ENCODE results near the gene VAC14.

Gene VAC14

GRCh38 chr16:70697594-70698170 is 103.3 kb downstream of the VAC14 start:
- peak; percentile 22 for DNase-seq
- no peak overlapping the region for H2BK15ac ChIP-seq (replicated peaks; ENCODE audit: low read depth)
- H3K56ac ChIP-seq (ENCODE audit: low read length): no peak overlapping the region
- no peak overlapping the region for H3K23ac ChIP-seq (ENCODE audit: low read length)
- WGBS (ENCODE audit: extremely low coverage, insufficient coverage, low lambda C conversion rate): no CpG with 5 or more reads among the region's 14 CpGs
- H3K4me2 ChIP-seq (ENCODE audit: low read length): no peak overlapping the region
- no peak overlapping the region for H3K4ac ChIP-seq (ENCODE audit: low read depth, low read length)
- no peak overlapping the region for H2AK5ac ChIP-seq (ENCODE audit: low read length)
- H3K27ac ChIP-seq (ENCODE audit: low read depth, low read length): no peak overlapping the region
- no peaks in the 10 kb centered on the region for H3K27me3 ChIP-seq (ENCODE audit: insufficient read depth, low read length, poor library complexity)
- H4K5ac ChIP-seq (ENCODE audit: low read length): no peak overlapping the region
- no peaks in the 10 kb centered on the region for H3K79me1 ChIP-seq (ENCODE audit: low read length)
- no peak overlapping the region for H3K4me3 ChIP-seq (ENCODE audit: low read length)
- H3K36me3 ChIP-seq (ENCODE audit: control insufficient read depth, insufficient read depth, low read length): no peaks in the 10 kb centered on the region
- H4K8ac ChIP-seq (ENCODE audit: low read depth, low read length): no peak overlapping the region
- H3K4me1 ChIP-seq (ENCODE audit: control insufficient read depth, low read depth, low read length): peaks cover 6% of the 10 kb centered on the region
- no peak overlapping the region for H3K18ac ChIP-seq (ENCODE audit: low read length)
- H3K9ac ChIP-seq (ENCODE audit: low read length): no peak overlapping the region
- no peaks in the 10 kb centered on the region for H3K79me2 ChIP-seq (ENCODE audit: control insufficient read depth, insufficient read depth, low read length)
- H2BK5ac ChIP-seq (ENCODE audit: low read length): no peak overlapping the region
- H2BK120ac ChIP-seq (ENCODE audit: low read depth, low read length): no peak overlapping the region

- Histone ChIP-seq H2BK120ac (ENCODE audit: low read depth, low read length) (no peak overlapping the region), H3K4me3 (ENCODE audit: low read length) (no peak overlapping the region), H2AK5ac (ENCODE audit: low read length) (no peak overlapping the region), H3K18ac (ENCODE audit: low read length) (no peak overlapping the region), H3K23ac (ENCODE audit: low read length) (no peak overlapping the region), H4K8ac (ENCODE audit: low read depth, low read length) (no peak overlapping the region), H3K79me1 (ENCODE audit: low read length) (no peaks in the 10 kb centered on the region), H3K56ac (ENCODE audit: low read length) (no peak overlapping the region), H3K4me2 (ENCODE audit: low read length) (no peak overlapping the region), H3K9ac (ENCODE audit: low read length) (no peak overlapping the region), H3K36me3 (ENCODE audit: control insufficient read depth, insufficient read depth, low read length) (no peaks in the 10 kb centered on the region), H3K4ac (ENCODE audit: low read depth, low read length) (no peak overlapping the region), H3K27ac (ENCODE audit: low read depth, low read length) (no peak overlapping the region), H2BK5ac (ENCODE audit: low read length) (no peak overlapping the region), H3K79me2 (ENCODE audit: control insufficient read depth, insufficient read depth, low read length) (no peaks in the 10 kb centered on the region), H3K4me1 (ENCODE audit: control insufficient read depth, low read depth, low read length) (peaks cover 6% of the 10 kb centered on the region), H2BK15ac (replicated peaks; ENCODE audit: low read depth) (no peak overlapping the region), H3K27me3 (ENCODE audit: insufficient read depth, low read length, poor library complexity) (no peaks in the 10 kb centered on the region), H4K5ac (ENCODE audit: low read length) (no peak overlapping the region)
- no CpG with 5 or more reads among the region's 19 CpGs for WGBS (ENCODE audit: extremely low coverage, insufficient coverage, low lambda C conversion rate)
- peak; percentile 60 for DNase-seq
Measured at GRCh38 chr16:70696952-70697593, 103.9 kb downstream of the VAC14 start.

DNA sequence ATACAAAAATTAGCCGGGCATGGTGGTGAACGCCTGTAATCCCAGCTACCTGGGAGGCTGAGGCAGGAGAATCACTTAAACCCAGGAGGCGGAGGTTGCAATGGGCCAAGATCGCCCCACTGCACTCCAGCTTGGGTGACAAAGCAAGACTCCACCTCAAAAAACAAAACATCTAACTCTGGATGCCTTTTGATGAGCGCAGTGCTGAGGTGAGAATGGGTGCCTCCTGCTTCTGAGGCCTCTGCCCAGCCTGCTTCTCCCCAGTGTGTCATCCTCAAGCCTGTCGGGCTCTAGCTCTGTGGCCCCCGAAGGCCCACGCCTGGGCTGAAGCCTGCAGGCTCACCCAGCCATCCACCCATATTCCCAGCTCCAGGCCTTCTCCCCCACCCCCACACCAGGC is 104.6 kb downstream of the VAC14 start:
- no peak overlapping the region for H2AK5ac ChIP-seq (ENCODE audit: low read length)
- H3K36me3 ChIP-seq (ENCODE audit: control insufficient read depth, insufficient read depth, low read length): no peaks in the 10 kb centered on the region
- H3K4me3 ChIP-seq (ENCODE audit: low read length): no peak overlapping the region
- no peaks in the 10 kb centered on the region for H3K79me2 ChIP-seq (ENCODE audit: control insufficient read depth, insufficient read depth, low read length)
- H4K5ac ChIP-seq (ENCODE audit: low read length): no peak overlapping the region
- no peak overlapping the region for H3K9ac ChIP-seq (ENCODE audit: low read length)
- H3K79me1 ChIP-seq (ENCODE audit: low read length): no peaks in the 10 kb centered on the region
- no peak overlapping the region for H3K4ac ChIP-seq (ENCODE audit: low read depth, low read length)
- no peak overlapping the region for H2BK5ac ChIP-seq (ENCODE audit: low read length)
- no peak overlapping the region for H2BK15ac ChIP-seq (replicated peaks; ENCODE audit: low read depth)
- H3K56ac ChIP-seq (ENCODE audit: low read length): no peak overlapping the region
- WGBS (ENCODE audit: extremely low coverage, insufficient coverage, low lambda C conversion rate): no CpG with 5 or more reads among the region's 8 CpGs
- no peak overlapping the region for H3K27ac ChIP-seq (ENCODE audit: low read depth, low read length)
- no peak overlapping the region for H2BK120ac ChIP-seq (ENCODE audit: low read depth, low read length)
- no peak for DNase-seq
- H3K4me2 ChIP-seq (ENCODE audit: low read length): no peak overlapping the region
- H4K8ac ChIP-seq (ENCODE audit: low read depth, low read length): no peak overlapping the region
- no peak overlapping the region for H3K18ac ChIP-seq (ENCODE audit: low read length)
- no peaks in the 10 kb centered on the region for H3K27me3 ChIP-seq (ENCODE audit: insufficient read depth, low read length, poor library complexity)
- peaks cover 6% of the 10 kb centered on the region for H3K4me1 ChIP-seq (ENCODE audit: control insufficient read depth, low read depth, low read length)
- no peak overlapping the region for H3K23ac ChIP-seq (ENCODE audit: low read length)

- H4K8ac ChIP-seq (ENCODE audit: low read depth, low read length): no peak overlapping the region
- no peak overlapping the region for H2AK5ac ChIP-seq (ENCODE audit: low read length)
- H3K9ac ChIP-seq (ENCODE audit: low read length): no peak overlapping the region
- peak overlapping the region; percentile 44 for H3K56ac ChIP-seq (ENCODE audit: low read length)
- H4K5ac ChIP-seq (ENCODE audit: low read length): no peak overlapping the region
- H3K36me3 ChIP-seq (ENCODE audit: control insufficient read depth, insufficient read depth, low read length): no peaks in the 10 kb centered on the region
- H3K23ac ChIP-seq (ENCODE audit: low read length): peak overlapping the region; percentile 87
- peak; percentile 77 for DNase-seq
- H2BK15ac ChIP-seq (replicated peaks; ENCODE audit: low read depth): no peak overlapping the region
- H3K4ac ChIP-seq (ENCODE audit: low read depth, low read length): no peak overlapping the region
- H3K4me2 ChIP-seq (ENCODE audit: low read length): no peak overlapping the region
- no peaks in the 10 kb centered on the region for H3K27me3 ChIP-seq (ENCODE audit: insufficient read depth, low read length, poor library complexity)
- no peaks in the 10 kb centered on the region for H3K79me2 ChIP-seq (ENCODE audit: control insufficient read depth, insufficient read depth, low read length)
- no peak overlapping the region for H2BK120ac ChIP-seq (ENCODE audit: low read depth, low read length)
- no peak overlapping the region for H3K4me3 ChIP-seq (ENCODE audit: low read length)
- H3K18ac ChIP-seq (ENCODE audit: low read length): no peak overlapping the region
- no CpG with 5 or more reads among the region's 14 CpGs for WGBS (ENCODE audit: extremely low coverage, insufficient coverage, low lambda C conversion rate)
- no peaks in the 10 kb centered on the region for H3K79me1 ChIP-seq (ENCODE audit: low read length)
- H2BK5ac ChIP-seq (ENCODE audit: low read length): peak overlapping the region; percentile 9
- H3K4me1 ChIP-seq (ENCODE audit: control insufficient read depth, low read depth, low read length): peaks cover 6% of the 10 kb centered on the region
- peak overlapping the region; percentile 18 for H3K27ac ChIP-seq (ENCODE audit: low read depth, low read length)
Measured at GRCh38 chr16:70695331-70696070, 105.5 kb downstream of the VAC14 start.

- Histone ChIP-seq H3K9ac (ENCODE audit: low read length) (no peak overlapping the region), H3K27me3 (ENCODE audit: insufficient read depth, low read length, poor library complexity) (no peaks in the 10 kb centered on the region), H3K79me1 (ENCODE audit: low read length) (no peaks in the 10 kb centered on the region), H3K27ac (ENCODE audit: low read depth, low read length) (peak overlapping the region; percentile 10), H3K56ac (ENCODE audit: low read length) (peak overlapping the region; percentile 34), H3K4ac (ENCODE audit: low read depth, low read length) (no peak overlapping the region), H3K18ac (ENCODE audit: low read length) (no peak overlapping the region), H3K4me2 (ENCODE audit: low read length) (no peak overlapping the region), H3K79me2 (ENCODE audit: control insufficient read depth, insufficient read depth, low read length) (no peaks in the 10 kb centered on the region), H2BK120ac (ENCODE audit: low read depth, low read length) (no peak overlapping the region), H4K5ac (ENCODE audit: low read length) (no peak overlapping the region), H2BK5ac (ENCODE audit: low read length) (no peak overlapping the region), H2BK15ac (replicated peaks; ENCODE audit: low read depth) (no peak overlapping the region), H2AK5ac (ENCODE audit: low read length) (no peak overlapping the region), H4K8ac (ENCODE audit: low read depth, low read length) (no peak overlapping the region), H3K4me3 (ENCODE audit: low read length) (no peak overlapping the region), H3K4me1 (ENCODE audit: control insufficient read depth, low read depth, low read length) (peaks cover 6% of the 10 kb centered on the region), H3K23ac (ENCODE audit: low read length) (no peak overlapping the region), H3K36me3 (ENCODE audit: control insufficient read depth, insufficient read depth, low read length) (no peaks in the 10 kb centered on the region)
- WGBS (ENCODE audit: extremely low coverage, insufficient coverage, low lambda C conversion rate): no CpG with 5 or more reads among the region's 4 CpGs
- DNase-seq: no peak
Measured at GRCh38 chr16:70694868-70695218, 106.1 kb downstream of the VAC14 start.

All from mesendoderm (in vitro differentiated cells).